Mucosa of rectum (tissue), 2 donors: ENCODE results near the gene NBPF9.
"Not testable (repeated sequence)": the region's sequence is repeated elsewhere in the genome, so short reads cannot be mapped to it uniquely, and the experiment has no call there.

ENCODE experiments used
- H3K27ac ChIP-seq, 2 donors: one replicate each; pipeline ENCODE4 v1.7.0; 2013; ENCODE audit warnings: inconsistent platforms in 2 of 2, low read depth in 2 of 2, low read length in 2 of 2
- H3K27me3 ChIP-seq, 2 donors: one replicate each; pipeline ENCODE4 v1.7.0; 2013; ENCODE audit warnings: low read length in 2 of 2; ENCODE audit not compliant: control insufficient read depth in 2 of 2, insufficient read depth in 2 of 2
- H3K36me3 ChIP-seq, 2 donors: one replicate each; pipeline ENCODE4 v1.7.0; 2013; ENCODE audit warnings: low read length in 2 of 2; ENCODE audit not compliant: control insufficient read depth in 2 of 2, insufficient read depth in 2 of 2
- H3K4me1 ChIP-seq, 2 donors: one replicate each; pipeline ENCODE4 v1.7.0; 2013; ENCODE audit warnings: low read length in 2 of 2, mild to moderate bottlenecking in 1 of 2; ENCODE audit not compliant: control insufficient read depth in 2 of 2, insufficient read depth in 2 of 2
- H3K4me3 ChIP-seq, 2 donors: one replicate each; pipeline ENCODE4 v1.7.0; 2013; ENCODE audit warnings: low read length in 2 of 2
- H3K9ac ChIP-seq, 2 donors: one replicate each; pipeline ENCODE4 v1.7.0; 2013; ENCODE audit warnings: low read length in 2 of 2, low read depth in 1 of 2, mild to moderate bottlenecking in 1 of 2
- H3K9me3 ChIP-seq, 2 donors: one replicate each; pipeline ENCODE4 v1.7.0; 2013; ENCODE audit warnings: low read length in 2 of 2; ENCODE audit not compliant: control insufficient read depth in 2 of 2
- donor health status: healthy.
- donor health status: Normal muscosa, but diverticular disease.

The NBPF9 gene, protein sequence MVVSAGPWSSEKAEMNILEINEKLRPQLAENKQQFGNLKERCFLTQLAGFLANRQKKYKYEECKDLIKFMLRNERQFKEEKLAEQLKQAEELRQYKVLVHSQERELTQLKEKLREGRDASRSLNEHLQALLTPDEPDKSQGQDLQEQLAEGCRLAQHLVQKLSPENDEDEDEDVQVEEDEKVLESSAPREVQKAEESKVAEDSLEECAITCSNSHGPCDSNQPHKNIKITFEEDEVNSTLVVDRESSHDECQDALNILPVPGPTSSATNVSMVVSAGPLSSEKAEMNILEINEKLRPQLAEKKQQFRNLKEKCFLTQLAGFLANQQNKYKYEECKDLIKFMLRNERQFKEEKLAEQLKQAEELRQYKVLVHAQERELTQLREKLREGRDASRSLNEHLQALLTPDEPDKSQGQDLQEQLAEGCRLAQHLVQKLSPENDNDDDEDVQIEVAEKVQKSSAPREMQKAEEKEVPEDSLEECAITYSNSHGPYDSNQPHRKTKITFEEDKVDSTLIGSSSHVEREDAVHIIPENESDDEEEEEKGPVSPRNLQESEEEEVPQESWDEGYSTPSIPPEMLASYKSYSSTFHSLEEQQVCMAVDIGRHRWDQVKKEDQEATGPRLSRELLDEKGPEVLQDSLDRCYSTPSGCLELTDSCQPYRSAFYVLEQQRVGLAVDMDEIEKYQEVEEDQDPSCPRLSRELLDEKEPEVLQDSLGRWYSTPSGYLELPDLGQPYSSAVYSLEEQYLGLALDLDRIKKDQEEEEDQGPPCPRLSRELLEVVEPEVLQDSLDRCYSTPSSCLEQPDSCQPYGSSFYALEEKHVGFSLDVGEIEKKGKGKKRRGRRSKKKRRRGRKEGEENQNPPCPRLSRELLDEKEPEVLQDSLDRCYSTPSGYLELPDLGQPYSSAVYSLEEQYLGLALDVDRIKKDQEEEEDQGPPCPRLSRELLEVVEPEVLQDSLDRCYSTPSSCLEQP (N-terminal part only)

DNA sequence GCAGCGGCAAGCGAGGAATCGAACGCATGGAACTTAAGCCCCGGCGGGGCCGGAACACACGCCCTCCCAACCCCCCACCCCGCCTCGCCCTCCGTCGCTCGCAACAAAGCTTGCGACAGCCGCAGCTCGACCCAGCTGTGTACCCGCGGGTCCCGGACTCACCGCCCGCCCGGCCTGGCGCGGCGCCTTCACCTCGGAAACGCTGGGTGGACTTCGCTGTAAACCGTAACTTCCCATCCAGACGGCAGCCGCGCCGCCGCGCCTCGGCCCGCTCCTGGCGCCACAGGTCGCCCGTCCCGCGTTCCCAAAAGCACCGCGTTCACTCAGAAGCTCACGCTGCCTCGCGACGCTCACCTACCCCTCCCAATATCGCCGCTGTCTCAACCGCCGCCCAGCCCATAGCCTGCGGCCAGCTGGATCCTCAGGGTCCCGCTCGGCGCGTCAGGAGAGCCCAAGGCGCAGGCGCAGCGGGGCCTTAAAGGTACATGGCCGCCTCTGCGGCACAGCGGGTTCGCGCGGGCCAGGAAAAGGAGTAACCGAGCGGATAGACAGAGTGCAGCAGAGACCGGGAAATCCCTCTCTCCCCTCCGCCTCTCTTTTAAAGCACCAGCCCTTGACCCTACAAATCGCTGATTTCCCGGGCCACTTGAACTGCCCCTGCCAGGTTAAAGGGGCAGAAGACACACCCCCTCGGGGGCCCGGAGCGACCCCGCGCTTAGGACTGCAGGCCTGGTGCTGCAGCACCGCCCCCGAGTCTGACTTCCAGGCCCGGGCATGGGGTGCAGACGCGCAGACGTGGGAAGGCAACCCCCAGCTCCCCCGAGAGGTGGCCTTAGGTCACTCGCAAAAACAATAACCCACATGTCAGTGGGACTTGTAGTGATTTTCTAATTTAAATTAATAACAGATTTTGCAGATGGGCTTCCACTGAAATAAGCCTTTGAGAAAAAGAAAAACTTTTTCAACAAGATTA is at the start of gene NBPF9:
TSS of gene NBPF9 (minus strand) at position 443 of the 973 bp plus-strand sequence. CDS start 21,412 bp downstream, outside the sequence.
- H3K27ac ChIP-seq, H3K4me1 ChIP-seq, H3K9me3 ChIP-seq, H3K9ac ChIP-seq, H3K36me3 ChIP-seq, H3K27me3 ChIP-seq: not testable (repeated sequence)
- peak within 1 kb of the TSS; percentile 43 to 55 for H3K4me3 ChIP-seq

DNA sequence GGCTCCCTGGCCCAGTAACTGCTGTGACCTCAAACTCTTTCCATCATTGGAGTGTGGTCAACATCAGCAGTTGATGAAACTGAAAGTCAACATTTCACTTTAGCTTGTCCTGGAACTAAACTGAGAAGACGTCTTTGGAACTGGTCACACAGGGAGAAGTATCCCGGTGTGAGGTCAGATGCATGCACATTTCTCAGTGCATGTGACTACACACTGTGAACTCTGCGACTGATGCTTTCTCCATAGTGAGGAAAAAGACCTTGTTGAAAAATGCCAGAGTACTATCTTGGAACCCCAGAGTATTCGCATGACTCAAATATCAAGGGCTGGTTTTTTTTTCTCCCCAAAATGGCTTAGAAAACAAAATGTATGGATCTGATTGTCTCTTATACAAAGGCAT is 46.6 kb upstream of the NBPF9 start:
- not testable (repeated sequence) for H3K4me3 ChIP-seq, H3K27ac ChIP-seq, H3K4me1 ChIP-seq, H3K9me3 ChIP-seq, H3K36me3 ChIP-seq, H3K27me3 ChIP-seq, H3K9ac ChIP-seq

DNA sequence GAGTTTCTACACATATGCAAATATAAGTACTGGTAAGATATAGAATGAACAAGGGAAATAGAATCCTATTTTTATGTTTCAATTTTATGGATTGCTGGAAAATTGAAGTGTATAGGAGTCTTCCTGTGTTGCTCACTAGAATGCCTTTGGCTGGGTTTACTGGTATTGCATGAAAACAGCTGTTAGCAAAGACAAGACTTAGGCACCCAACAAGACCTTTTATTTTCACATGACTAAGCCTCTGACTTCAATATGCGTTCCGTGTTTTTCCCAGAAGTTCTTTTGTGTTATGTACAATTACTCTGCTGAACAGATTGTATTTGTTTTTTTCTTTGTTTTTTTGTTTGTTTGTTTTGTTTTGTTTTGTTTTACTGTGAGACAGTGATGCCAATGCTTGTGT is 34.2 kb upstream of the NBPF9 start:
- H3K9ac ChIP-seq, H3K36me3 ChIP-seq, H3K4me1 ChIP-seq, H3K4me3 ChIP-seq, H3K9me3 ChIP-seq, H3K27me3 ChIP-seq, H3K27ac ChIP-seq: not testable (repeated sequence)

DNA sequence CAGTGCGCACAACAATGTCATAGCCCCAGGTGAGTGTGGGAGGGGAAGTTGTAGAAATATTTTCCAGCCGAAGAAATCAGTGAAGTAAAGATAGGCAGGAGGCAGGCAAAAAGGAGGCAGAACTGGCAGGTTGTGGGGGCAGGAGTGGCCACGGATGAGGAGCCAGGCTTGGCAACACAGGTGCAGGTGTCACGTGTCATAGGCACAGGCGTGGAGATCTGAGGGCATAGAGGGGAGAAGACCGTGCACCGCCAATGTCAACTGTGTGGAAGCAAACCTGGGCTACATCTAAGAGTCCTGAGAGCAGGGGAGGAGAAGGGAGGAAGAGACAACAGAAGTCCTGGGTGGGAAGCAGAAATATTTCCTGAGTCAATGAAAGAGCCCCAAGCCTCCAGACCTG is 27.6 kb upstream of the NBPF9 start:
- not testable (repeated sequence) for H3K27me3 ChIP-seq

DNA sequence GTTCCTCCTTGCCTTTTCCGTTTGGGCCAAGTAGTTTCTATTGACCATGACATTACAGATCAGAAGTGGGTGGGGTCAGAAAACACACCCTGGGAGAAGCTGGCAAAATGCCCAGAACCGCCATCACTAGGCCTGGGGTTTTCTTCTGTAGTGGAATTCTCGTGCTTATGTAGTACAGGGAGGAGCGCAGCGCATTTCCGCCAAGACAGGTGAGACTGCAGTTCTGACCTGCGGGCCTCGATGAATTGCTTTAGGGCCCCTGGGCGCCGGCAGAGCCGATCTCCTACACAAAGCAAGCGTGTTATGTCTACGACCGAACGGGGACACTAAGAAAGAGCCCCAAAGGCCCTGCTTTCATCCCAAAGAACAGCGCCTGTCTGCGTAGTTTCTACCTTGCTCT is 25.9 kb upstream of the NBPF9 start:
- H3K36me3 ChIP-seq, H3K27me3 ChIP-seq, H3K4me1 ChIP-seq, H3K27ac ChIP-seq, H3K4me3 ChIP-seq, H3K9ac ChIP-seq, H3K9me3 ChIP-seq: not testable (repeated sequence)

More for the DNA sequence above, 27.6 kb upstream of the NBPF9 start:
- not testable (repeated sequence) for H3K4me3 ChIP-seq, H3K9me3 ChIP-seq, H3K27ac ChIP-seq, H3K9ac ChIP-seq, H3K36me3 ChIP-seq, H3K4me1 ChIP-seq

DNA sequence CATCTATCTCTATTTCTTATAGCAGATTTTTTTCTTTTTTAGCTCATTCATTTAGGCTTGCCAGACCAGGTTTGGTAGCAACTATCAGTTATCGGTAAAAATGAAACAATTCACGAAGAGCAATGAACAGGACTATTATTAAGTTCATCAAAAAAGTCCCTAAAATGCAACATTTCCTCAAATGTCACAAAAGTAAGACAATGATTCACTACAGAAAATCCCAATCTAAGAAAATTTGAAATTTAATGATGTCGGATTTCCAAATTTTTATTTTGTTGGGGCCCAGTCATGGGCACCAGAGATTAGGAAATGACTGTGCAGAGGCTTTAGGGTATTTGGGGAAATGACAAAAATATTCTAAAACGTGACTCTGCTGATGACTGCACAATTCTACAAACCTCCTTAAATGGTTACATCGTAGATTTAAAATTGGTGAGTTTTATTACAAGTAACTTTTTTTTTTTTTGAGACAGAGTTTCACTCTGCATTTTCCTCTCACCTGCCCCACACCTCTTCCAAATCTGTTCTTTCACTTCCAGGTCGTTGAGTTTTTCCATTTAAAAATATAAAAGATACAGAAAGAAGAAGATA is 23.3 kb upstream of the NBPF9 start:
- not testable (repeated sequence) for H3K9ac ChIP-seq, H3K9me3 ChIP-seq, H3K4me1 ChIP-seq, H3K36me3 ChIP-seq, H3K27ac ChIP-seq, H3K27me3 ChIP-seq, H3K4me3 ChIP-seq

DNA sequence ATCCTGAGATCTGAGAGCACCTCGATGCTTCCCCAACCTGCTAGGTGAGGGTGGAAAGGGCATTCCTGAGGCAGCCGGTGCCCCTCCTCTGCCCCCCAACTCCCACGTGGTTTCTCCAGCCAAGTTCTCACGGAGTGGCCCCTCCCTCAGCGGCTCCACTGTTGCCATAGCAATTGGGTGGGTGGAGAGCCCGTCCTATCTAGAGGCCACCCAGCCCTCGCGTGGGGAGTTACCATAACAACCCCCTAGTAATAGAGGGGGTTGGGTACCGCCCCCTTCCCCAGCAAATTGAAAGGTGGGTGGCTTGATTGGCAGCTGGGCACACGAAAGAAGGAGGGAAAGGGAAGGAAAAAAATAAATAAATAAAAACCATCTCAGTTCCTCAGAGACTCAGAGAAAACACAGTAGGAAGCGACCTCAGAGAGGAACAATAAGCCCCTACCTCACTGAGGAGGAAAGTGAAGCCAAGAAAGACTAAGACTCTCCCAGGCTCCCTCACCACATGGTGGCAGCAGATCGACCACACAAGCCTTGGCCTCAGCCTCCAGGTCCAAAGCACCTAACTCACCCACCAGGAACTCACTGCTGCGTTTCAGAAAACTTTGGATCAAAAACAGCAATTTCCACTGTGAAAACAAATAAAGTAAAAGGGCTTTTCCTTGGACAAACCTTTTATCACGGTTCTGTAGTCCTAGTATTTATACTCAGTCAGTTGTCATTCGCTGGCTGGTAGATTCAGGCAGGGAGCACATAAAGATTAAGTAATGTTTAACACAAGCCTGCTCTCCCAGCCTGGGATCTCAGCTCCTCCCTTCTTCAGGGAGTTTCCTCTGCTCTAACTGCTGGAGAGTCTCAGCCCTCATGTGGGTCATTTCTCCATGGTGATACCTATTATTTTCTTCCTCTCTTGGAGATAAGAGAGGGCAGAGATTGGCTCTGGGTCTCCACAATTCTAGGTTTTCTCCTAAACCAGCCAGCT is 20.9 kb upstream of the NBPF9 start:
- not testable (repeated sequence) for H3K36me3 ChIP-seq, H3K9me3 ChIP-seq, H3K9ac ChIP-seq, H3K4me3 ChIP-seq, H3K4me1 ChIP-seq, H3K27me3 ChIP-seq
- peak overlapping the region in 1 of 2 donors; percentile 56 for H3K27ac ChIP-seq

DNA sequence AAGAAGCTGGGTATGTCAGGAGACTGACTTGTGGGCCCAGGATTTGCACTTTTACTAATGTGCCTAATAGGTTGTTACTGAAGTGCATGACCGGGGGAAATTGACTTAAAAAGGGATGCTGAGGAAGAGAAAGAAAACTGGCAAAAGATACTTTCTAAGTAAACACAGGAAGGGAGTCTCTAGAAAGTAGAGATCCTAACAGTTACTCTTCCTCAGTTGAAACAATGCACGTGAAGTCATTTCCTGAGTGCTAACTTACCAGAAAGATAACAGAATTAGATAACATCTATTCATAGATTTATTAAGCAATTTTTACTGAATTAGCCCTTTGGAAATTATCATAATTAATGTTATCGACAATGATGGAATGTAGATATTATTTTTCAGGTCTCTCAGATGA is 9.5 kb upstream of the NBPF9 start:
- not testable (repeated sequence) for H3K27ac ChIP-seq, H3K9ac ChIP-seq, H3K9me3 ChIP-seq, H3K4me1 ChIP-seq, H3K4me3 ChIP-seq, H3K36me3 ChIP-seq, H3K27me3 ChIP-seq

DNA sequence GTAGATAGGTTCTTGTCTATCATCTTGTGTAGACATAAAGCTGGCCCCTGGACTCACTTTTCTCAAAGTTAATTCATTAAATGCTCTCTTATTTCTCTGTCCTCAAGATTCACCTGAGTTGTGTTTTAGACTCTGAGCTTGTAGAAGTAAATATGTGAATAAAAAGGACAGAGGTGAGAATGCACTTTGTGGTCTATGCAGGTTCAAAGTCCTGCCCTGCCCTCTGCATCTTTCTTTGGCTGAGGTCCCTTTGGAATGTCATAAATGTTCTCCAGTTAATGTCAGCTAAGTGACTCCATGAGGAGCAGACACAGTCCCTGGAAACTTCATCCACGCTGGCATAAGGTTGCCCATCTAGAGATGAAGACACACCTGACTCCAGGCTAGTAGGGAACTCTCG is 7.0 kb upstream of the NBPF9 start:
- H3K9ac ChIP-seq, H3K27me3 ChIP-seq, H3K27ac ChIP-seq, H3K4me1 ChIP-seq, H3K36me3 ChIP-seq, H3K9me3 ChIP-seq, H3K4me3 ChIP-seq: not testable (repeated sequence)
